Endothelial cell of umbilical vein (primary cell): Measurements from ENCODE around the gene HCFC1R1. TPM values are rescaled to one million over a fixed set of nuclear protein-coding genes. Genes with fewer than 3 reads are reported as not detected.

Experiments used
- BruUV-seq: library from RNA; stranded (reverse); fragments of 400-500 nt; replicated peaks from 2 replicates; lab custom pipeline; 2021; lab: Mats Ljungman, UMichigan
- CTCF ChIA-PET: fragments of 300-600, 350-600 bp; sonication (Branson Sonifier 250); formaldehyde crosslinking; loops from one replicate; lab custom pipeline; 2021; ENCODE audit warnings: antibody characterized with exemption, inconsistent platforms; lab: Charles Lee
- POLR2A ChIA-PET: fragments of 300-600, 350-600 bp; sonication (Branson Sonifier 250); formaldehyde crosslinking; loops from one replicate; lab custom pipeline; 2021; ENCODE audit warnings: antibody characterized with exemption, inconsistent platforms; lab: Charles Lee
- DNase-seq: peaks from one replicate; pipeline ENCODE4 v3.0.0-alpha.2; 2011; ENCODE audit warnings: low read depth, low spot score
- FAIRE-seq: peaks from 2 replicates; lab custom pipeline; 2011; peaks lifted over from hg19 to GRCh38; lab: Jason Lieb, UNC
- H2AFZ ChIP-seq: 2 replicates; pipeline ENCODE4 v1.6.0; 2012; ENCODE audit warnings: low read depth, low read length, control low read depth, inconsistent platforms
- H3K27ac ChIP-seq: 2 replicates; pipeline ENCODE4 v1.5.1; 2011; ENCODE audit warnings: low read depth, mild to moderate bottlenecking, control low read depth, low read length, moderate library complexity; ENCODE audit not compliant: insufficient read depth
- H3K27me3 ChIP-seq, 2 experiments: 2 replicates each; pipeline versions ENCODE4 v1.6.0 to v1.6.1; 2011; ENCODE audit warnings: low read length in 2 of 2, mixed read lengths in 1 of 2; ENCODE audit not compliant: control insufficient read depth in 2 of 2, insufficient read depth in 2 of 2
- H3K36me3 ChIP-seq, 2 experiments: 2 replicates in 1 of 2; 3 replicates in 1 of 2; pipeline ENCODE4 v1.5.1; 2011; ENCODE audit warnings: low read length in 2 of 2, mild to moderate bottlenecking in 1 of 2, moderate library complexity in 1 of 2; ENCODE audit not compliant: control insufficient read depth in 2 of 2, insufficient read depth in 2 of 2; ENCODE audit errors: extremely low read depth in 1 of 2
- H3K4me1 ChIP-seq: 3 replicates; pipeline ENCODE4 v1.5.1; 2011; ENCODE audit warnings: mild to moderate bottlenecking, low read length; ENCODE audit not compliant: control insufficient read depth, insufficient read depth; ENCODE audit errors: extremely low read depth
- H3K4me2 ChIP-seq: 2 replicates; pipeline ENCODE4 v1.6.1; 2011; ENCODE audit warnings: low read length, control low read depth, mixed read lengths; ENCODE audit not compliant: insufficient read depth
- H3K4me3 ChIP-seq, 3 experiments: fragments of 200-600 bp in 1 of 3; sonication (generic), shearing (Covaris generic) in 1 of 3; replicated peaks in 1 of 3; 2 replicates each; pipeline ENCODE4 v1.5.1; 2011 to 2016; ENCODE audit warnings: control low read depth in 3 of 3, low read length in 3 of 3, mild to moderate bottlenecking in 2 of 3, inconsistent platforms in 1 of 3, low read depth in 1 of 3, moderate library complexity in 1 of 3; ENCODE audit not compliant: insufficient read depth in 1 of 3
- H3K79me2 ChIP-seq: 2 replicates; pipeline ENCODE4 v1.6.0; 2012; ENCODE audit warnings: low read length, inconsistent platforms; ENCODE audit not compliant: control insufficient read depth, insufficient read depth
- H3K9ac ChIP-seq: replicated peaks from 2 replicates; pipeline ENCODE3; 2011; ENCODE audit warnings: low read length, control low read depth; ENCODE audit not compliant: insufficient read depth; ENCODE audit errors: extremely low read depth
- H3K9me1 ChIP-seq: replicated peaks from 3 replicates; pipeline ENCODE4 v1.6.0; 2011; ENCODE audit warnings: mild to moderate bottlenecking, low read length; ENCODE audit not compliant: control insufficient read depth, insufficient read depth; ENCODE audit errors: extremely low read depth
- H3K9me3 ChIP-seq: replicated peaks from 2 replicates; pipeline ENCODE4 v1.5.1; 2012; ENCODE audit warnings: low read length, inconsistent platforms; ENCODE audit not compliant: control insufficient read depth, insufficient read depth
- H4K20me1 ChIP-seq: replicated peaks from 2 replicates; pipeline ENCODE3; 2011; ENCODE audit warnings: mild to moderate bottlenecking, low read length; ENCODE audit not compliant: control insufficient read depth, insufficient read depth; ENCODE audit errors: extremely low read depth
- CTCF ChIP-seq, 2 donors: IDR thresholded peaks; 1 replicate in 1 of 2; 2 replicates in 1 of 2; pipeline ENCODE4 v1.5.1; 2011; ENCODE audit warnings: low read length in 2 of 2, mild to moderate bottlenecking in 2 of 2, moderate library complexity in 2 of 2, control low read depth in 1 of 2, inconsistent platforms in 1 of 2, low read depth in 1 of 2; ENCODE audit not compliant: insufficient read depth in 1 of 2; ENCODE audit errors: extremely low read depth in 1 of 2
- EZH2 ChIP-seq: IDR thresholded peaks from 2 replicates; pipeline ENCODE4 v1.6.1; 2012; ENCODE audit warnings: borderline replicate concordance, low read depth, mild to moderate bottlenecking, moderate library complexity, low read length, inconsistent platforms; ENCODE audit not compliant: severe bottlenecking
- FOS ChIP-seq: IDR thresholded peaks from 2 replicates; pipeline ENCODE4 v1.6.1; 2011; ENCODE audit warnings: mild to moderate bottlenecking, low read length, moderate library complexity, borderline replicate concordance; ENCODE audit not compliant: insufficient read depth
- GATA2 ChIP-seq: IDR thresholded peaks from 2 replicates; pipeline ENCODE4 v1.7.0; 2011; ENCODE audit warnings: low read depth, mild to moderate bottlenecking, moderate library complexity, mixed read lengths, low read length; ENCODE audit not compliant: insufficient read length, insufficient read depth
- JUN ChIP-seq: IDR thresholded peaks from 2 replicates; pipeline ENCODE4 v1.6.1; 2011; ENCODE audit warnings: borderline replicate concordance, low read depth; ENCODE audit not compliant: insufficient read length, insufficient read depth
- MAX ChIP-seq: IDR thresholded peaks from 2 replicates; pipeline ENCODE4 v1.6.1; 2011; ENCODE audit not compliant: insufficient read depth, insufficient read length
- MYC ChIP-seq: IDR thresholded peaks from one replicate; pipeline ENCODE4 v1.6.1; 2011; ENCODE audit warnings: mild to moderate bottlenecking, low read depth, low read length
- POLR2A ChIP-seq: IDR thresholded peaks from 2 replicates; pipeline ENCODE4 v1.6.1; 2012; ENCODE audit warnings: low read depth, mild to moderate bottlenecking, control low read depth, low read length
- POLR2AphosphoS5 ChIP-seq: IDR thresholded peaks from 2 replicates; pipeline ENCODE4 v1.6.1; 2012; ENCODE audit warnings: low read depth, mild to moderate bottlenecking, control low read depth, low read length, moderate library complexity; ENCODE audit not compliant: insufficient read depth
- dilution Hi-C: fragments of 300-500 bp; cut with MboI; formaldehyde crosslinking; loops from one replicate; pipeline ENCODE4 v1.15.0; 2019; ENCODE audit warnings: low sequenced_read_pairs; ENCODE audit not compliant: extremely low pct_ligation_motif_present
- intact Hi-C: fragments of 100-400 bp; cut with micrococcal nuclease; formaldehyde crosslinking; loops from one replicate; pipeline ENCODE4 v1.10.0; 2022
- polyA plus RNA-seq, 4 experiments: library from polyadenylated mRNA; depleted of rRNA in 3 of 4; stranded (reverse) in 3 of 4; unstranded in 1 of 4; fragments of >200 nt; gene quantifications; 2 replicates each; pipeline versions ENCODE4 v1.2.1 to v1.2.3, GENCODE V29; 2011 to 2012; ENCODE audit warnings: missing spikeins in 1 of 4
- total RNA-seq: library from RNA; stranded (reverse); gene quantifications from 2 replicates; pipeline ENCODE4 v1.2.3, GENCODE V29; 2021

The HCFC1R1 gene
- total and polyA plus RNA-seq, 2 donors (not counting 3 experiments of a cell fraction or from before 2014, with no cell fraction given) = 28.7 to 49.3 TPM

GRCh38 chr16:3001316-3001715, 22.4 kb downstream of the HCFC1R1 start:
- Histone ChIP-seq H3K4me1 (peaks cover 3% of the 10 kb centered on the region), H3K9ac (no peak overlapping the region), H4K20me1 (no peaks in the 10 kb centered on the region), H3K4me3 (no peak overlapping the region), H3K9me1 (no peaks in the 10 kb centered on the region), H2AFZ (no peak overlapping the region), H3K36me3 (no peaks in the 10 kb centered on the region), H3K4me2 (no peak overlapping the region), H3K79me2 (no peaks in the 10 kb centered on the region), H3K9me3 (no peaks in the 10 kb centered on the region), H3K27ac (no peak overlapping the region), H3K27me3 (no peaks in the 10 kb centered on the region)
- CTCF ChIA-PET = interaction anchor here (0.9 to 2.5 kb wide), 4 partner anchors 27 to 128 kb away, joined by 3 to 13 read pairs (median 8); no protein-coding TSS in a partner anchor
- POLR2A ChIA-PET = no interaction called here
- FAIRE-seq (no peak), DNase-seq (no peak)
- BruUV-seq = no TSS peak
- dilution Hi-C loops (no loop called here), intact Hi-C loops (no loop called here)
- no peak for TF ChIP-seq MAX
- TF ChIP-seq EZH2 = no peak
- no peak for TF ChIP-seq GATA2
- TF ChIP-seq POLR2A = no peak
- no peak for TF ChIP-seq JUN
- TF ChIP-seq CTCF (IDR thresholded peaks at IDR 0.05; ENCODE audit: extremely low read depth in 1 of 2, insufficient read depth in 1 of 2, low read depth in 1 of 2, low read length in 2 of 2) = no peak
- TF ChIP-seq MYC = no peak
- TF ChIP-seq FOS = no peak
- TF ChIP-seq POLR2AphosphoS5 = no peak
